OCI-LY1 (cell line): ENCODE results near the gene CHPF2.

Experiments
- CTCF ChIP-seq: fragments of 200-600 bp; sonication (generic), shearing (Covaris generic); IDR thresholded peaks from 2 replicates; pipeline ENCODE4 v1.5.1; 2017; ENCODE audit warnings: mild to moderate bottlenecking, antibody characterized with exemption, low read length, moderate library complexity, mixed read lengths
- EZH2 ChIP-seq: fragments of 200-600 bp; sonication (generic), shearing (Covaris generic); IDR thresholded peaks from 2 replicates; pipeline ENCODE4 v1.8.0; 2017; ENCODE audit warnings: borderline replicate concordance, mixed run types, mild to moderate bottlenecking, antibody characterized with exemption, low read length, moderate library complexity, mixed read lengths

GRCh38 chr7:151187409-151188251 lies 44.7 kb upstream of the CHPF2 start:
- TF ChIP-seq CTCF (no peak), EZH2 (no peak)
